T-cell (primary cell): ENCODE results near the gene GTF2A1. TPM values are rescaled to one million over a fixed set of nuclear protein-coding genes. Genes with fewer than 3 reads are reported as not detected.

Experiments used
- ATAC-seq, 4 experiments: fragments of 200-7000 bp in 3 of 4; fragments of 150-1000 bp in 1 of 4; cut with Tn5 transposase; replicated peaks in 1 of 4; 1 replicate in 3 of 4; 2 replicates in 1 of 4; pipeline ENCODE4 v1.10.0; 2021; ENCODE audit warnings: moderate library complexity in 3 of 4, mild to moderate bottlenecking in 2 of 4, moderate number of reproducible peaks in 1 of 4
- CTCF ChIA-PET, 2 donors: fragments of 300-600 bp; sonication (Branson Sonifier 250); formaldehyde crosslinking; loops; one replicate each; lab custom pipeline; 2022; ENCODE audit warnings: antibody characterized with exemption in 2 of 2; lab: Charles Lee
- POLR2A ChIA-PET, 2 donors: fragments of 300-600 bp; sonication (Branson Sonifier 250); formaldehyde crosslinking; loops; one replicate each; lab custom pipeline; 2022; ENCODE audit warnings: antibody characterized with exemption in 2 of 2; lab: Charles Lee
- DNase-seq, 35 experiments: peaks; one replicate each; pipeline versions ENCODE4 v3.0.0 to v3.0.0-alpha.2; 2013 to 2023
- H3K27ac ChIP-seq: one replicate; pipeline ENCODE4 v1.5.1; 2013; ENCODE audit warnings: low read length
- H3K27me3 ChIP-seq, 2 experiments: replicated peaks in 1 of 2; 1 replicate in 1 of 2; 2 replicates in 1 of 2; pipeline versions ENCODE4 v1.6.1 to v1.7.0; 2013; ENCODE audit warnings: low read length in 1 of 2, mixed read lengths in 1 of 2; ENCODE audit not compliant: control insufficient read depth in 2 of 2, insufficient read depth in 2 of 2; ENCODE audit errors: extremely low read depth in 1 of 2
- H3K36me3 ChIP-seq, 2 donors: 1 replicate in 1 of 2; 2 replicates in 1 of 2; pipeline versions ENCODE4 v1.6.1 to v1.7.0; 2013; ENCODE audit warnings: low read length in 1 of 2; ENCODE audit not compliant: control insufficient read depth in 2 of 2, insufficient read depth in 1 of 2; ENCODE audit errors: extremely low read depth in 1 of 2
- H3K4me1 ChIP-seq, 2 experiments: 1 replicate in 1 of 2; 2 replicates in 1 of 2; pipeline versions ENCODE4 v1.6.1 to v1.7.0; 2013; ENCODE audit warnings: low read length in 2 of 2, mixed read lengths in 1 of 2; ENCODE audit not compliant: insufficient read depth in 2 of 2, control insufficient read depth in 1 of 2; ENCODE audit errors: extremely low read depth in 1 of 2
- H3K4me3 ChIP-seq, 2 donors: 1 replicate in 1 of 2; 2 replicates in 1 of 2; pipeline versions ENCODE4 v1.5.1 to v1.7.0; 2013; ENCODE audit warnings: mild to moderate bottlenecking in 2 of 2, low read length in 1 of 2, moderate library complexity in 1 of 2; ENCODE audit not compliant: control insufficient read depth in 1 of 2; ENCODE audit errors: extremely low read depth in 1 of 2
- H3K9me3 ChIP-seq: 2 replicates; pipeline ENCODE4 v1.7.0; 2013
- H3K27ac Mint-ChIP-seq, 2 donors: one replicate each; pipeline ENCODE4 v1.8.0; 2020 to 2021; ENCODE audit warnings: mild to moderate bottlenecking in 2 of 2, mixed read lengths in 2 of 2
- H3K27me3 Mint-ChIP-seq, 2 donors: one replicate each; pipeline ENCODE4 v1.8.0; 2021 to 2022; ENCODE audit warnings: mixed read lengths in 2 of 2
- H3K36me3 Mint-ChIP-seq: one replicate; pipeline ENCODE4 v1.8.0; 2021; ENCODE audit warnings: mixed read lengths
- H3K4me1 Mint-ChIP-seq, 3 donors: one replicate each; pipeline ENCODE4 v1.8.0; 2020 to 2022; ENCODE audit warnings: mixed read lengths in 3 of 3, mild to moderate bottlenecking in 1 of 3
- H3K4me3 Mint-ChIP-seq, 3 donors: one replicate each; pipeline ENCODE4 v1.8.0; 2020 to 2022; ENCODE audit warnings: mild to moderate bottlenecking in 3 of 3, mixed read lengths in 3 of 3, moderate library complexity in 3 of 3
- H3K9me3 Mint-ChIP-seq, 3 donors: one replicate each; pipeline ENCODE4 v1.8.0; 2020 to 2022; ENCODE audit warnings: mixed read lengths in 3 of 3
- WGBS: methylation state at CpG from one replicate; pipeline ENCODE4 v1.1.5; 2013; ENCODE audit warnings: missing lambda C conversion rate; ENCODE audit not compliant: insufficient coverage; 5-methylcytosine and 5-hydroxymethylcytosine counted together
- total RNA-seq, 35 experiments: library from RNA in 6 of 35; stranded (reverse) in 6 of 35; fragments of 120-200 nt in 1 of 35; gene quantifications; one replicate each; pipeline versions ENCODE4 v1.2.1 to v1.2.4 and lab custom pipeline; 2013 to 2026

GTF2A1 gene
- total RNA-seq, 5 donors from 2014 or later (not counting 1 experiment from before 2014, with no cell fraction given) = 21.2 to 34.1 (median 29.3) TPM

- H3K27me3 Mint-ChIP-seq = no peaks in the 10 kb centered on the region
- CTCF ChIA-PET = interaction anchor here (0.8 to 2.9 kb wide), 22 partner anchors 8 to 230 kb away, joined by 3 to 22 read pairs (median 3); partner anchors contain the start of gene GTF2A1 (in 1 of the 2)
- ATAC-seq (no peak), DNase-seq (no peak)
- 0% methylated on average over 1 of the region's 3 CpGs for WGBS
- peaks cover 20 to 27% (median 24%) of the 10 kb centered on the region in 3 donors for H3K4me1 Mint-ChIP-seq
- Histone ChIP-seq H3K27ac (peak overlapping the region; percentile 80), H3K9me3 (no peaks in the 10 kb centered on the region), H3K4me3 (peak overlapping the region in 1 of 2 donors; percentile 74), H3K27me3 (no peaks in the 10 kb centered on the region), H3K4me1 (peaks cover 8 to 17% of the 10 kb centered on the region in 2 experiments), H3K36me3 (no peaks in the 10 kb centered on the region)
- POLR2A ChIA-PET = interaction anchor here (1.0 to 1.9 kb wide), 3 partner anchors 21 to 50 kb away, joined by 4 to 13 read pairs (median 9); partner anchors contain the start of gene GTF2A1 (in 1 of the 2)
- H3K36me3 Mint-ChIP-seq = no peaks in the 10 kb centered on the region
- peak overlapping the region; percentile 93 to 97 for H3K27ac Mint-ChIP-seq
- H3K4me3 Mint-ChIP-seq = peak overlapping the region; percentile 85 to 89 (median 88)
- H3K9me3 Mint-ChIP-seq = no peaks in the 10 kb centered on the region
Measured at GRCh38 chr14:81170829-81171195, 49.9 kb downstream of the GTF2A1 start.

GRCh38 chr14:81170104-81170828 is 50.5 kb downstream of the GTF2A1 start:
- ChIA-PET CTCF (interaction anchor here (0.5 to 2.9 kb wide), 24 partner anchors 8 to 229 kb away, joined by 3 to 22 read pairs (median 4); partner anchors contain the start of genes GTF2A1 (in 1 of the 2) and TSHR (in 1 of the 2)), POLR2A (interaction anchor here (0.6 to 1.9 kb wide), 5 partner anchors 49 to 197 kb away, joined by 3 to 13 read pairs (median 3); partner anchors contain the start of gene GTF2A1 (in 1 of the 2))
- H3K27ac ChIP-seq = peak overlapping the region; percentile 80
- H3K4me1 ChIP-seq = peaks cover 8 to 17% of the 10 kb centered on the region in 2 experiments
- ATAC-seq (peak; percentile 98 to 99 (median 98)), DNase-seq (peak; percentile 76 to 92 (median 85))
- no peaks in the 10 kb centered on the region for H3K9me3 Mint-ChIP-seq
- H3K36me3 Mint-ChIP-seq = no peaks in the 10 kb centered on the region
- H3K27ac Mint-ChIP-seq = peak overlapping the region; percentile 93 to 97
- H3K4me3 ChIP-seq = peak overlapping the region; percentile 74 to 85
- H3K27me3 ChIP-seq = no peaks in the 10 kb centered on the region
- peaks cover 20 to 27% (median 24%) of the 10 kb centered on the region in 3 donors for H3K4me1 Mint-ChIP-seq
- no peaks in the 10 kb centered on the region for H3K27me3 Mint-ChIP-seq
- peak overlapping the region; percentile 85 to 89 (median 88) for H3K4me3 Mint-ChIP-seq
- WGBS = 1% methylated on average over 21 of the region's 28 CpGs
- no peaks in the 10 kb centered on the region for H3K9me3 ChIP-seq
- no peaks in the 10 kb centered on the region for H3K36me3 ChIP-seq

GRCh38 chr14:81169711-81170103 is 51.1 kb downstream of the GTF2A1 start:
- Histone ChIP-seq H3K27ac (peak overlapping the region; percentile 80), H3K4me3 (peak overlapping the region; percentile 74 to 85), H3K27me3 (no peaks in the 10 kb centered on the region), H3K4me1 (peaks cover 8 to 17% of the 10 kb centered on the region in 2 experiments), H3K36me3 (no peaks in the 10 kb centered on the region), H3K9me3 (no peaks in the 10 kb centered on the region)
- H3K36me3 Mint-ChIP-seq = no peaks in the 10 kb centered on the region
- no peaks in the 10 kb centered on the region for H3K27me3 Mint-ChIP-seq
- H3K4me1 Mint-ChIP-seq = peaks cover 20 to 27% (median 24%) of the 10 kb centered on the region in 3 donors
- DNase-seq (peak in 11 of 35 experiments; percentile 1 to 35 (median 12)), ATAC-seq (peak; percentile 13 to 34 (median 22))
- no CpG with 5 or more reads among the region's 10 CpGs for WGBS
- ChIA-PET CTCF (interaction anchor here (0.5 to 2.9 kb wide), 22 partner anchors 8 to 229 kb away, joined by 3 to 22 read pairs (median 4); partner anchors contain the start of genes GTF2A1 (in 1 of the 2) and TSHR (in 1 of the 2)), POLR2A (interaction anchor here (0.6 to 1.9 kb wide), 5 partner anchors 49 to 196 kb away, joined by 3 to 13 read pairs (median 3); partner anchors contain the start of gene GTF2A1 (in 1 of the 2))
- H3K4me3 Mint-ChIP-seq = peak overlapping the region; percentile 85 to 89 (median 88)
- H3K27ac Mint-ChIP-seq = peak overlapping the region; percentile 93 to 97
- no peaks in the 10 kb centered on the region for H3K9me3 Mint-ChIP-seq

DNA sequence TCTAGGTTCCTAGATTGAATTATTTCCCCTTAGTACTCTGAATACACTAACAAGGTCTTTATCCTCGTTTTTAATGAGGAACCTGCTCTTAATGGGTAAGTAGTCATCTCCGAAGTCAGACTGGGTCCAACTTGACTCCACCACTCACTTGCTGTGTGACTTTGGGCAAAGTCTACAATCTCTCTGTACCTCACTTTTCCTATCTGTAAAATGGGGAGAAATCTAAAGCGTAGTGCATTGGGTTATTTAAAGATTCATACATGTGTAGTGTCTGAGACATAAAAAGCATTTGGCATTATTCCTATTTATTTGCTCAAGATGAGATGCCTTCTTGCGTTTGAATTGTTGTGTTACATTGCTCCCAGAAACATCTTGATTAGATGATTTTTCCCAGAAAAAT is 51.5 kb downstream of the GTF2A1 start:
- POLR2A ChIA-PET = interaction anchor here (1.3 to 1.9 kb wide), 2 partner anchors 50 kb away, joined by 3 to 13 read pairs; no protein-coding TSS in a partner anchor
- CTCF ChIA-PET = interaction anchor here (1.3 to 2.9 kb wide), 5 partner anchors 11 to 183 kb away, joined by 5 to 22 read pairs (median 9); partner anchors contain the start of gene GTF2A1 (in 1 of the 2)
- Histone ChIP-seq H3K27ac (peak overlapping the region; percentile 80), H3K36me3 (no peaks in the 10 kb centered on the region), H3K4me1 (peaks cover 8 to 17% of the 10 kb centered on the region in 2 experiments), H3K9me3 (no peaks in the 10 kb centered on the region), H3K27me3 (no peaks in the 10 kb centered on the region), H3K4me3 (peak overlapping the region in 1 of 2 donors; percentile 85)
- Mint-ChIP-seq H3K36me3 (no peaks in the 10 kb centered on the region), H3K4me1 (peaks cover 20 to 27% (median 24%) of the 10 kb centered on the region in 3 donors), H3K9me3 (no peaks in the 10 kb centered on the region), H3K4me3 (peak overlapping the region; percentile 85 to 89 (median 88)), H3K27me3 (no peaks in the 10 kb centered on the region), H3K27ac (peak overlapping the region; percentile 93 to 97)
- no peak for DNase-seq
- WGBS = no CpG with 5 or more reads among the region's 4 CpGs
- ATAC-seq = no peak

DNA sequence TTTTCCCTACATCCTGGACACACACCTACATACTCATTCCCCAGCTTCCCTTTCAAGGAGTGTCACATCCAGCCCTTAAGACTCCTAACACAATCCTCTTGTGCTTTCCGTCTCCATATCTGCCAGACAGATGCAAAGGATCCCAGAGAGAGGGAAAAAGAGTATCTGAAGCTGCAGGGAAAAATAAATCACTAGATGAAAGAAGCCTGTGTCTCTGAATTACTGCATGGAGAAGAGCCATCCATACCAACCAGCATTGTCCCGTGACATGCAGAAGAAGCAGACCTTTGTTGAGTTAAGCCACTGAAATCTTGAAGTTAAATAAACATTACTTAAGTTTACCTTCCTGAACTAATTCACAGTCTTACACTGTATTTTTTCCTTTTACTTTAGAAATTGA is 54.6 kb downstream of the GTF2A1 start:
- Mint-ChIP-seq H3K27me3 (no peaks in the 10 kb centered on the region), H3K36me3 (no peaks in the 10 kb centered on the region), H3K4me1 (peaks cover 20 to 25% (median 24%) of the 10 kb centered on the region in 3 donors), H3K9me3 (no peaks in the 10 kb centered on the region), H3K27ac (no peak overlapping the region), H3K4me3 (no peak overlapping the region)
- ChIA-PET CTCF (interaction anchor here in 1 of 2 donors (0.6 kb wide), 2 partner anchors 57 to 403 kb away, joined by 3 read pairs; no protein-coding TSS in a partner anchor), POLR2A (interaction anchor here in 1 of 2 donors (0.7 kb wide), 1 partner anchor 36 kb away, joined by 3 read pairs; no protein-coding TSS in a partner anchor)
- Histone ChIP-seq H3K4me1 (peaks cover 8 to 17% of the 10 kb centered on the region in 2 experiments), H3K4me3 (no peak overlapping the region), H3K27me3 (no peaks in the 10 kb centered on the region), H3K27ac (no peak overlapping the region), H3K9me3 (no peaks in the 10 kb centered on the region), H3K36me3 (no peaks in the 10 kb centered on the region)
- DNase-seq (no peak), ATAC-seq (no peak)
- 100% methylated on average over 1 of the region's 2 CpGs for WGBS

GRCh38 chr14:81165188-81165587 is 55.6 kb downstream of the GTF2A1 start:
- H3K4me1 ChIP-seq = peaks cover 8 to 11% of the 10 kb centered on the region in 2 experiments
- no peak overlapping the region for H3K27ac ChIP-seq
- Mint-ChIP-seq H3K9me3 (no peaks in the 10 kb centered on the region), H3K27ac (no peak overlapping the region), H3K27me3 (no peaks in the 10 kb centered on the region), H3K36me3 (no peaks in the 10 kb centered on the region), H3K4me3 (no peak overlapping the region), H3K4me1 (peaks cover 12 to 19% (median 18%) of the 10 kb centered on the region in 3 donors)
- ATAC-seq = no peak
- no peaks in the 10 kb centered on the region for H3K27me3 ChIP-seq
- WGBS = 52% methylated on average over 3 of the region's 4 CpGs
- H3K9me3 ChIP-seq = no peaks in the 10 kb centered on the region
- no peak for DNase-seq
- ChIA-PET CTCF (interaction anchor here in 1 of 2 donors (0.9 kb wide), 1 partner anchor 13 kb away, joined by 4 read pairs; no protein-coding TSS in a partner anchor), POLR2A (no interaction called here)
- no peak overlapping the region for H3K4me3 ChIP-seq
- H3K36me3 ChIP-seq = no peaks in the 10 kb centered on the region
